ENCODE measurements around the gene CCDC160. TPM values are rescaled to one million over a fixed set of nuclear protein-coding genes. Genes with fewer than 3 reads are reported as not detected.

The CCDC160 gene
- total RNA-seq, 1 experiment from 2014 or later, result 1.8 TPM

DNA sequence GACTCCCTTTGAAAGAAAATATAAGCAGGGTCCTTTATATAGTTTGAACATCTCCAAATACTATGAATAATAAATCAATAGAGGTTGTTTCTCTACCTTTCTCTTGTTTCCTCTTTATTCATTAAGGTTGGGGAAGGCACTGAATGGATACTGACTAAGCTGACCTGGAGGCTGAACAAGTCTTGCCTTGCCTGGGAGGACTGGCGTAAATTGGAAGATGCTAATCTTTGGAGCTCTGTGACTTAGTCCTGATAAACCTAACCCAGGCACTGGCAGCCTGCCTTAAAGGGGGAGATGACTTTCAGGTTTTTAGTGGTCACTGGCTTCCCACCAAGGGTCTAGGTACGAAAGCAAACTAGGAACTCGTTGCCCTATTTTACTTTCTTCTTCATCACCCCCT lies 10.5 kb downstream of the CCDC160 start:
- H3K4me1 Mint-ChIP-seq, result 0 out of 2 replicates have a peak, but pooled peaks cover 5% of the 10 kb centered on the region
- no peak for ATAC-seq
- no peak overlapping the region for H3K27ac Mint-ChIP-seq
- TF ChIP-seq FOXJ3 (CRISPR knock-in tag; IDR thresholded peaks at IDR 0.05; ENCODE audit: borderline replicate concordance) (no peak), ETV6 (CRISPR knock-in tag; IDR thresholded peaks at IDR 0.05) (no peak), NFYB (CRISPR knock-in tag; conservative IDR thresholded peaks at IDR 0.05; ENCODE audit: low read depth) (no peak), ZNF263 (CRISPR knock-in tag; IDR thresholded peaks at IDR 0.05; ENCODE audit: low read depth) (no peak), SMAD3 (CRISPR knock-in tag; IDR thresholded peaks at IDR 0.05; ENCODE audit: borderline replicate concordance) (no peak), ZNF232 (CRISPR knock-in tag; IDR thresholded peaks at IDR 0.05) (no peak)
- TF ChIP-seq, protein P1, sequence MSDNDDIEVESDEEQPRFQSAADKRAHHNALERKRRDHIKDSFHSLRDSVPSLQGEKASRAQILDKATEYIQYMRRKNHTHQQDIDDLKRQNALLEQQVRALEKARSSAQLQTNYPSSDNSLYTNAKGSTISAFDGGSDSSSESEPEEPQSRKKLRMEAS (CRISPR knock-in tag; IDR thresholded peaks at IDR 0.05), result no peak
- TF ChIP-seq, protein P2, sequence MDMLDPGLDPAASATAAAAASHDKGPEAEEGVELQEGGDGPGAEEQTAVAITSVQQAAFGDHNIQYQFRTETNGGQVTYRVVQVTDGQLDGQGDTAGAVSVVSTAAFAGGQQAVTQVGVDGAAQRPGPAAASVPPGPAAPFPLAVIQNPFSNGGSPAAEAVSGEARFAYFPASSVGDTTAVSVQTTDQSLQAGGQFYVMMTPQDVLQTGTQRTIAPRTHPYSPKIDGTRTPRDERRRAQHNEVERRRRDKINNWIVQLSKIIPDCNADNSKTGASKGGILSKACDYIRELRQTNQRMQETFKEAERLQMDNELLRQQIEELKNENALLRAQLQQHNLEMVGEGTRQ (CRISPR knock-in tag; IDR thresholded peaks at IDR 0.05), result no peak
- TF ChIP-seq, protein P3, sequence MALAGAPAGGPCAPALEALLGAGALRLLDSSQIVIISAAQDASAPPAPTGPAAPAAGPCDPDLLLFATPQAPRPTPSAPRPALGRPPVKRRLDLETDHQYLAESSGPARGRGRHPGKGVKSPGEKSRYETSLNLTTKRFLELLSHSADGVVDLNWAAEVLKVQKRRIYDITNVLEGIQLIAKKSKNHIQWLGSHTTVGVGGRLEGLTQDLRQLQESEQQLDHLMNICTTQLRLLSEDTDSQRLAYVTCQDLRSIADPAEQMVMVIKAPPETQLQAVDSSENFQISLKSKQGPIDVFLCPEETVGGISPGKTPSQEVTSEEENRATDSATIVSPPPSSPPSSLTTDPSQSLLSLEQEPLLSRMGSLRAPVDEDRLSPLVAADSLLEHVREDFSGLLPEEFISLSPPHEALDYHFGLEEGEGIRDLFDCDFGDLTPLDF (CRISPR knock-in tag; IDR thresholded peaks at IDR 0.05), result no peak
- no peaks in the 10 kb centered on the region for H3K36me3 Mint-ChIP-seq
- ChIA-PET POLR2A (no interaction called here), CTCF (interaction anchor here (1.0 kb wide), 1 partner anchor 221 kb away, joined by 3 read pairs; no protein-coding TSS in a partner anchor)
- H3K4me3 Mint-ChIP-seq, result no peak overlapping the region
- no peak for DNase-seq (ENCODE audit: low spot score)
- peaks cover 4% of the 10 kb centered on the region for H3K27me3 Mint-ChIP-seq (ENCODE audit: low read depth)
- H3K9me3 Mint-ChIP-seq, result no peaks in the 10 kb centered on the region

DNA sequence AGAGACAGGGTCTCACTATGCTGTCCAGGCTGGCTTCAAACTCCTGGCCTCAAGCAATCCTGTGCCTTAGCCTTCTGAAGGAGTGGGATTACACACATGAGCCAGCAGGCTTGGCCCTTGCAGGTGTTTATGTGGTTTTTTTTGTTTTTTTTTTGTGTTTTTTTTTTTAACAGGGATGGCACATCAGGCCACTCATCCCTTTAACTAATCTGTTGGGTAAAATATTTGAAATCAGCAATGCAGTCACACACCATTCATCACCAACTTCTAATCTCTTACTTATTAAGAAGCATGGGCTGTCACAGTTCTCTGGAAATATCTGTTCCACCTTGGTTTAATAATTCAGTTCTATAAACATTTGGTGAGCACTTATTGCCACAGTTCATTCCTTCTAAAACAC lies 12.3 kb downstream of the CCDC160 start:
- Mint-ChIP-seq H3K9me3 (no peaks in the 10 kb centered on the region), H3K36me3 (no peaks in the 10 kb centered on the region), H3K27me3 (ENCODE audit: low read depth) (peaks cover 4% of the 10 kb centered on the region), H3K27ac (no peak overlapping the region), H3K4me3 (no peak overlapping the region), H3K4me1 (peaks cover 14% of the 10 kb centered on the region)
- ATAC-seq, result no peak
- ChIA-PET POLR2A (no interaction called here), CTCF (no interaction called here)
- DNase-seq (ENCODE audit: low spot score), result no peak
- TF ChIP-seq, protein P4, sequence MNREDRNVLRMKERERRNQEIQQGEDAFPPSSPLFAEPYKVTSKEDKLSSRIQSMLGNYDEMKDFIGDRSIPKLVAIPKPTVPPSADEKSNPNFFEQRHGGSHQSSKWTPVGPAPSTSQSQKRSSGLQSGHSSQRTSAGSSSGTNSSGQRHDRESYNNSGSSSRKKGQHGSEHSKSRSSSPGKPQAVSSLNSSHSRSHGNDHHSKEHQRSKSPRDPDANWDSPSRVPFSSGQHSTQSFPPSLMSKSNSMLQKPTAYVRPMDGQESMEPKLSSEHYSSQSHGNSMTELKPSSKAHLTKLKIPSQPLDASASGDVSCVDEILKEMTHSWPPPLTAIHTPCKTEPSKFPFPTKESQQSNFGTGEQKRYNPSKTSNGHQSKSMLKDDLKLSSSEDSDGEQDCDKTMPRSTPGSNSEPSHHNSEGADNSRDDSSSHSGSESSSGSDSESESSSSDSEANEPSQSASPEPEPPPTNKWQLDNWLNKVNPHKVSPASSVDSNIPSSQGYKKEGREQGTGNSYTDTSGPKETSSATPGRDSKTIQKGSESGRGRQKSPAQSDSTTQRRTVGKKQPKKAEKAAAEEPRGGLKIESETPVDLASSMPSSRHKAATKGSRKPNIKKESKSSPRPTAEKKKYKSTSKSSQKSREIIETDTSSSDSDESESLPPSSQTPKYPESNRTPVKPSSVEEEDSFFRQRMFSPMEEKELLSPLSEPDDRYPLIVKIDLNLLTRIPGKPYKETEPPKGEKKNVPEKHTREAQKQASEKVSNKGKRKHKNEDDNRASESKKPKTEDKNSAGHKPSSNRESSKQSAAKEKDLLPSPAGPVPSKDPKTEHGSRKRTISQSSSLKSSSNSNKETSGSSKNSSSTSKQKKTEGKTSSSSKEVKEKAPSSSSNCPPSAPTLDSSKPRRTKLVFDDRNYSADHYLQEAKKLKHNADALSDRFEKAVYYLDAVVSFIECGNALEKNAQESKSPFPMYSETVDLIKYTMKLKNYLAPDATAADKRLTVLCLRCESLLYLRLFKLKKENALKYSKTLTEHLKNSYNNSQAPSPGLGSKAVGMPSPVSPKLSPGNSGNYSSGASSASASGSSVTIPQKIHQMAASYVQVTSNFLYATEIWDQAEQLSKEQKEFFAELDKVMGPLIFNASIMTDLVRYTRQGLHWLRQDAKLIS (CRISPR knock-in tag; IDR thresholded peaks at IDR 0.05; ENCODE audit: borderline replicate concordance), result no peak
- TF ChIP-seq KAT7 (CRISPR knock-in tag; IDR thresholded peaks at IDR 0.05; ENCODE audit: borderline replicate concordance) (no peak), ELF4 (CRISPR knock-in tag; IDR thresholded peaks at IDR 0.05; ENCODE audit: low read depth) (no peak)
- TF ChIP-seq, protein P5, sequence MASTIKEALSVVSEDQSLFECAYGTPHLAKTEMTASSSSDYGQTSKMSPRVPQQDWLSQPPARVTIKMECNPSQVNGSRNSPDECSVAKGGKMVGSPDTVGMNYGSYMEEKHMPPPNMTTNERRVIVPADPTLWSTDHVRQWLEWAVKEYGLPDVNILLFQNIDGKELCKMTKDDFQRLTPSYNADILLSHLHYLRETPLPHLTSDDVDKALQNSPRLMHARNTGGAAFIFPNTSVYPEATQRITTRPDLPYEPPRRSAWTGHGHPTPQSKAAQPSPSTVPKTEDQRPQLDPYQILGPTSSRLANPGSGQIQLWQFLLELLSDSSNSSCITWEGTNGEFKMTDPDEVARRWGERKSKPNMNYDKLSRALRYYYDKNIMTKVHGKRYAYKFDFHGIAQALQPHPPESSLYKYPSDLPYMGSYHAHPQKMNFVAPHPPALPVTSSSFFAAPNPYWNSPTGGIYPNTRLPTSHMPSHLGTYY (CRISPR knock-in tag; IDR thresholded peaks at IDR 0.05), result no peak
- TF ChIP-seq, protein P6, sequence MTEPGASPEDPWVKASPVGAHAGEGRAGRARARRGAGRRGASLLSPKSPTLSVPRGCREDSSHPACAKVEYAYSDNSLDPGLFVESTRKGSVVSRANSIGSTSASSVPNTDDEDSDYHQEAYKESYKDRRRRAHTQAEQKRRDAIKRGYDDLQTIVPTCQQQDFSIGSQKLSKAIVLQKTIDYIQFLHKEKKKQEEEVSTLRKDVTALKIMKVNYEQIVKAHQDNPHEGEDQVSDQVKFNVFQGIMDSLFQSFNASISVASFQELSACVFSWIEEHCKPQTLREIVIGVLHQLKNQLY (CRISPR knock-in tag; IDR thresholded peaks at IDR 0.05), result no peak
- TF ChIP-seq, protein P3 (CRISPR knock-in tag; IDR thresholded peaks at IDR 0.05), result no peak
- TF ChIP-seq, protein P7, sequence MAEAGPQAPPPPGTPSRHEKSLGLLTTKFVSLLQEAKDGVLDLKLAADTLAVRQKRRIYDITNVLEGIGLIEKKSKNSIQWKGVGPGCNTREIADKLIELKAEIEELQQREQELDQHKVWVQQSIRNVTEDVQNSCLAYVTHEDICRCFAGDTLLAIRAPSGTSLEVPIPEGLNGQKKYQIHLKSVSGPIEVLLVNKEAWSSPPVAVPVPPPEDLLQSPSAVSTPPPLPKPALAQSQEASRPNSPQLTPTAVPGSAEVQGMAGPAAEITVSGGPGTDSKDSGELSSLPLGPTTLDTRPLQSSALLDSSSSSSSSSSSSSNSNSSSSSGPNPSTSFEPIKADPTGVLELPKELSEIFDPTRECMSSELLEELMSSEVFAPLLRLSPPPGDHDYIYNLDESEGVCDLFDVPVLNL (CRISPR knock-in tag; IDR thresholded peaks at IDR 0.05; ENCODE audit: borderline replicate concordance, low read depth), result no peak
- TF ChIP-seq, protein P8, sequence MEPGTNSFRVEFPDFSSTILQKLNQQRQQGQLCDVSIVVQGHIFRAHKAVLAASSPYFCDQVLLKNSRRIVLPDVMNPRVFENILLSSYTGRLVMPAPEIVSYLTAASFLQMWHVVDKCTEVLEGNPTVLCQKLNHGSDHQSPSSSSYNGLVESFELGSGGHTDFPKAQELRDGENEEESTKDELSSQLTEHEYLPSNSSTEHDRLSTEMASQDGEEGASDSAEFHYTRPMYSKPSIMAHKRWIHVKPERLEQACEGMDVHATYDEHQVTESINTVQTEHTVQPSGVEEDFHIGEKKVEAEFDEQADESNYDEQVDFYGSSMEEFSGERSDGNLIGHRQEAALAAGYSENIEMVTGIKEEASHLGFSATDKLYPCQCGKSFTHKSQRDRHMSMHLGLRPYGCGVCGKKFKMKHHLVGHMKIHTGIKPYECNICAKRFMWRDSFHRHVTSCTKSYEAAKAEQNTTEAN (CRISPR knock-in tag; IDR thresholded peaks at IDR 0.05), result no peak
- TF ChIP-seq, protein P9, sequence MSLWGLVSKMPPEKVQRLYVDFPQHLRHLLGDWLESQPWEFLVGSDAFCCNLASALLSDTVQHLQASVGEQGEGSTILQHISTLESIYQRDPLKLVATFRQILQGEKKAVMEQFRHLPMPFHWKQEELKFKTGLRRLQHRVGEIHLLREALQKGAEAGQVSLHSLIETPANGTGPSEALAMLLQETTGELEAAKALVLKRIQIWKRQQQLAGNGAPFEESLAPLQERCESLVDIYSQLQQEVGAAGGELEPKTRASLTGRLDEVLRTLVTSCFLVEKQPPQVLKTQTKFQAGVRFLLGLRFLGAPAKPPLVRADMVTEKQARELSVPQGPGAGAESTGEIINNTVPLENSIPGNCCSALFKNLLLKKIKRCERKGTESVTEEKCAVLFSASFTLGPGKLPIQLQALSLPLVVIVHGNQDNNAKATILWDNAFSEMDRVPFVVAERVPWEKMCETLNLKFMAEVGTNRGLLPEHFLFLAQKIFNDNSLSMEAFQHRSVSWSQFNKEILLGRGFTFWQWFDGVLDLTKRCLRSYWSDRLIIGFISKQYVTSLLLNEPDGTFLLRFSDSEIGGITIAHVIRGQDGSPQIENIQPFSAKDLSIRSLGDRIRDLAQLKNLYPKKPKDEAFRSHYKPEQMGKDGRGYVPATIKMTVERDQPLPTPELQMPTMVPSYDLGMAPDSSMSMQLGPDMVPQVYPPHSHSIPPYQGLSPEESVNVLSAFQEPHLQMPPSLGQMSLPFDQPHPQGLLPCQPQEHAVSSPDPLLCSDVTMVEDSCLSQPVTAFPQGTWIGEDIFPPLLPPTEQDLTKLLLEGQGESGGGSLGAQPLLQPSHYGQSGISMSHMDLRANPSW (CRISPR knock-in tag; conservative IDR thresholded peaks at IDR 0.05; ENCODE audit: low read depth), result no peak
